ENCODE measurements around the gene AMHR2. TPM values are rescaled to one million over a fixed set of nuclear protein-coding genes. Genes with fewer than 3 reads are reported as not detected.

Gene AMHR2
- total RNA-seq, 1 donor = not detected

DNA sequence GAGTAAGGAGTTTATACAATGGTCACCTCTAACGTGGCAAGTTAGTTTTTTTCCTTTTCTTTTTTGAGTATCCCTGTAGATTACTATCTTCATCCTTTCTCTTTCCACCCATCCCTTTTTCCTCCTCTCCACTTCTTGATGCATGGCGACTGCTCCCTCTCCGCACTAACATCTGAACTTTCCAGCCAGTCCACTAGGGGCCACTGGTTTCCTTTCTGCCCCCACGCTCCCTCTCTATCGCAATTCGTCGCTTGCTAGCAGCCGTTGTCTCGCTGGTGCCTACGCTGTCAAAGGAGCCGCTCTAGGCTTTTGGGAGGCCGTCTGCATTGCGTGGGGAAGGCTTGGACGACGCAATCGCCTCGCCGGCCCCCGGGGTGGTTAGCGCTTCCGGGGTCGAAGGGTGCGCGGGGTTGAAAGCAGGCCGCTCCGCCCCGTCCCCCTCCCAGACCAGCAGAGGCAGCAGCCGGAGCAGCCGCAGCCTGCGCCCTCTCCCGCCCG lies 28.1 kb downstream of the AMHR2 start, which contains the start of gene PCBP2:
Gene PCBP2, plus strand, starts transcription at position 442 of the 498 bp plus-strand sequence. CDS start 2,699 bp downstream, outside the sequence.
- DNase-seq (ENCODE audit: low read depth) = peak; percentile 100
- peak within 1 kb of the TSS; percentile 76 for H3K4me3 ChIP-seq (ENCODE audit: low read depth, low read length)
- TF ChIP-seq, protein P1, sequence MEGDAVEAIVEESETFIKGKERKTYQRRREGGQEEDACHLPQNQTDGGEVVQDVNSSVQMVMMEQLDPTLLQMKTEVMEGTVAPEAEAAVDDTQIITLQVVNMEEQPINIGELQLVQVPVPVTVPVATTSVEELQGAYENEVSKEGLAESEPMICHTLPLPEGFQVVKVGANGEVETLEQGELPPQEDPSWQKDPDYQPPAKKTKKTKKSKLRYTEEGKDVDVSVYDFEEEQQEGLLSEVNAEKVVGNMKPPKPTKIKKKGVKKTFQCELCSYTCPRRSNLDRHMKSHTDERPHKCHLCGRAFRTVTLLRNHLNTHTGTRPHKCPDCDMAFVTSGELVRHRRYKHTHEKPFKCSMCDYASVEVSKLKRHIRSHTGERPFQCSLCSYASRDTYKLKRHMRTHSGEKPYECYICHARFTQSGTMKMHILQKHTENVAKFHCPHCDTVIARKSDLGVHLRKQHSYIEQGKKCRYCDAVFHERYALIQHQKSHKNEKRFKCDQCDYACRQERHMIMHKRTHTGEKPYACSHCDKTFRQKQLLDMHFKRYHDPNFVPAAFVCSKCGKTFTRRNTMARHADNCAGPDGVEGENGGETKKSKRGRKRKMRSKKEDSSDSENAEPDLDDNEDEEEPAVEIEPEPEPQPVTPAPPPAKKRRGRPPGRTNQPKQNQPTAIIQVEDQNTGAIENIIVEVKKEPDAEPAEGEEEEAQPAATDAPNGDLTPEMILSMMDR (IDR thresholded peaks at IDR 0.05; ENCODE audit: insufficient read depth, low read length) = peak; percentile 89

DNA sequence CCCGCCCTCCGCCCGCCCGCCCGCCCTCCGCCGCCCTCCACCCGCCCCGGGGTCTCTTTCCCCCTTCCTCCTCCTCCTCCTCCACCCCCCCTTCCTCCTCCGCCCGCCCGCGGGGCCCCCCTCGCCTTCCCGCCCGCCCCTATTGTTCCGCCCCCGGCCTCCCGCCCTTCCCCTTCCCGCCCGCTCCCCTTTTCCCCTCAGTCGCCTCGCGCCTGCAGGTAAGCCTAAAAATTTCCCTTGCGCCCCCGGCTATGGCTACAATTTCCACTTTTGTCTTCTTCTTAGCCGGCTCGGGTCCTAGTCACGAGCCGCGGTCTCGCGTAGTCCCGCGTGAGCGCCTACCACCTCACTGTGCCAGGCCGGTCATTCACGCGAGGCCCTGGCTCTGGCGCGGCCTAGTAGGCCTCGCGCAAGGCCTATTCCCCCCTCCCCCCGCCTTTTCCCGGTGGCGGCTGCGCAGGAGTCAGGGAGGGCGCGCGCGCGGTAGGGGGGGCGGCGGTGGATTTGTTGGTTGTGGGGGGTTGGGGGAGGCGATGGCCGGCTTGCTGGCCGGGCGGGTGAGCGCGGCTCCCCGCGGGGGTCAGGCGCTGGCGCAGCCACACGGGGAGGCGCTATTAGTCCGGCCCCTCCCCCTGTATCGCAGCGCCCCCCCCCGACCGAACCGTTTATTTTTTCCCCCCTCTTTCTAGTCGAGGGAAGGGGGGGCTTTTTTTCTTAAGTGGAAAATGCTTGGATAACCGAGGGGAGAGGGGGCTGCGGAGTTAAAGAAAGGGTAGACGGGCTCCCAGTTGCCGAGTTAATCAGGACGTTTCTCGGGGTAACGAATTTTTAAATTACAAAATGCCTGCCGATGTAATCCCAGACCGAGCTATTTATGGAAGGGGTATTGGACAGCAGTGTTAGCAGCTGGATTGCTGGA lies 28.8 kb downstream of the AMHR2 start:
- peak; percentile 85 for DNase-seq (ENCODE audit: low read depth)
- TF ChIP-seq, protein P1 (IDR thresholded peaks at IDR 0.05; ENCODE audit: insufficient read depth, low read length) = no peak
- peak overlapping the region; percentile 76 for H3K4me3 ChIP-seq (ENCODE audit: low read depth, low read length)

DNA sequence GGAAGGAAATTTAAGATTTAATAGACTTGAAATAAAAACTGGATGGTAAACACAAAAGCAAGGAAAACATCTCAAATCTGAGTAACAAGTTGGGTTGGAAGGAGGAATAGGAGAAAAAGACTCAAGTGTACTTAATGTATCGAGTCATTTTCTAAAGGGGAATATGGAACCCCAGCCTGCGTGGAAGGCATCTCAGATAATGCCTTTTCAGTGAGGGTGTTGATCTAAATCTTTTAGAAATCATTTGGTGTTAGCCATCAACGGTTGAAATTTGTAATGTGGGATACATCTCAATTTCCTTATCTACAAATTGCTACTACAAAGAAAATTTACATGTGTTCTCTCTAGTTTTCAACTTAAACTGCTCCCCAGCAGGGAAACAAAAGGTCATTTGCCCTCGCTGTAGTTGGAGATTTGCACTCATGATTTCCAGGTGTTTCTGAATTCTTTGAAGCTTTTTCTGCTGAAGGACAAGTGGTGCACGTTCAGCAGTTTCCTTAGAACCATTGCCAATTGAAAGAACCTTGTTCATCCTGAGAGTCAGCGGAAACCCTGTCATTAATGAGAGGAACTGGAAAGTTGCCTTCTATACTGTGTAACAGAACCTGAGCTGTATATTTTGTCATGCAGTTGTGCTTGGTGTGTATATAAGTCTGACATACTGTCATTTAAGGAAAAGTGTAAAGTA lies 30.4 kb downstream of the AMHR2 start:
- no peak for DNase-seq (ENCODE audit: low read depth)
- H3K4me3 ChIP-seq (ENCODE audit: low read depth, low read length) = peak overlapping the region; percentile 76
- TF ChIP-seq, protein P1 (IDR thresholded peaks at IDR 0.05; ENCODE audit: insufficient read depth, low read length) = no peak

DNA sequence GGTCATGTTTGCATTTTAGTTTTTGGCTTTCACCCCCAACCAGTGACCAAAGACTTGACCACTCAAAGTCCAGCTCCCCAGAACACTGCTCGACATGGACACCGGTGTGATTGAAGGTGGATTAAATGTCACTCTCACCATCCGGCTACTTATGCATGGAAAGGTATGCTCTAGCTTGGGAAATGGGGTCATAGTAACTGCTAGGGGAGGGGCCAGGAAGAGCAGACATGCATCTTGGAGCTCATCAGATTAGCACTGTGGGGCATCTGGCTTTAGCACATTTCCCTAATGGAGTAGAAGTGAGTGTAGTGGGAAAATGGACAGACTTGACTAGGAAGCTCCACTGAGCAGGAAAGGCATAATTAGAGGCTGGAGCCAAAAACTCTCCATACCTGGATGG lies 31.1 kb downstream of the AMHR2 start:
- peak overlapping the region; percentile 76 for H3K4me3 ChIP-seq (ENCODE audit: low read depth, low read length)
- DNase-seq (ENCODE audit: low read depth) = no peak
- TF ChIP-seq, protein P1 (IDR thresholded peaks at IDR 0.05; ENCODE audit: insufficient read depth, low read length) = no peak

DNA sequence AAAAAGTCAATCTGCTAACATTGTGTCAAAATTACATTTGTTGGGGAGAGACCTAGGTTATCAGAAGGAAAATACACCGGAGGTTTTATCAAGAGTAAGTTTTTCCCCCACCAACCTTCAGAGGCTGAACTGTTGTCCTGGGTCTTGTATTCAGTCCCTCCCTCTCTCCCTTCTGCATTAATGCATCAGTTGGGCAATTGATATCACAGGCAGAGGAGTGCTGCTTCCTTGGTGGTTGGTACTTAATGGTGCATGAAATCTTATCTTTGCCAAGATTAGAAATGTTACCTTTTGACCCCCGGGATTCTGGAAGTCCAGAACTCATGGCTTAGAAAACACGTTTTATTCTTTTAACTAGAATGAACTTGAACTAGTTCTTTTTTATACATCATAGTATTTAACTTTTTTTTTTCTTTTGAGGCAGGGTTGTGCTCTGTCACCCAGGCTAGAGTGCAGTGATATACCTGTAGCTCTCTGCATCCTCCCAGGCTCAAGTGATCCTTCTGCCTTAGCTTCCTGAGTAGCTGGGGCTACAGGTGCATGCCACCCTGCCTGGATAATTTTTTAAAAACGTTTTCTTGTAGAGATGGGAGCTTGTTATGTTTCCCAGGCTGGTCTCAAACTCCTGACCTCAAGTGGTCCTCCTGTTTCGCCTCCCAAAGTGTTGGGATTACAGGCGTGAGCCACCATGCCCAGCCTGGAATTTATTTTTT lies 33.2 kb downstream of the AMHR2 start:
- TF ChIP-seq, protein P1 (IDR thresholded peaks at IDR 0.05; ENCODE audit: insufficient read depth, low read length) = no peak
- no peak for DNase-seq (ENCODE audit: low read depth)
- no peak overlapping the region for H3K4me3 ChIP-seq (ENCODE audit: low read depth, low read length)

DNA sequence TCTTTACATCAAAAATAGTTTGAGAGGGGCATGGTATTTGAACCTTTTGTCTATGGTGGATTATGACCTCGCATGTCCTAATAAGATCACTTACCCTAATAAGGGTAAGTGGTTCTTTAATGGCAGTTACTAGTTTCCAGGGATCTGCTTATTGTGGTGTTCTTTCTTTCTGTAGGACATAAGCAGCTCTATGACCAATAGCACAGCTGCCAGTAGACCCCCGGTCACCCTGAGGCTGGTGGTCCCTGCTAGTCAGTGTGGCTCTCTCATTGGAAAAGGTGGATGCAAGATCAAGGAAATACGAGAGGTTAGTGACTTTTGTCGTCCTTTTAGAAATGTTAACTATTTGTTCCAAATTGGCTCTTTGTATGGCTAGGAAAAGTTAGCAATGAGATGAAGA lies 35.4 kb downstream of the AMHR2 start:
- TF ChIP-seq, protein P1 (IDR thresholded peaks at IDR 0.05; ENCODE audit: insufficient read depth, low read length) = no peak
- DNase-seq (ENCODE audit: low read depth) = no peak
- no peak overlapping the region for H3K4me3 ChIP-seq (ENCODE audit: low read depth, low read length)

Measured in fibroblast of the aortic adventitia (primary cell).